ENCODE measurements around the gene FBXL20.

The FBXL20 gene

GRCh38 chr17:39402890-39403605 is 1.6 kb upstream of the FBXL20 start:
- TF ChIP-seq EZH2phosphoT487 (IDR thresholded peaks at IDR 0.05; ENCODE audit: borderline replicate concordance): no peak
- TF ChIP-seq CTCF (conservative IDR thresholded peaks at IDR 0.05; ENCODE audit: low read length): no peak
- H3K4me3 ChIP-seq (ENCODE audit: low read length, poor library complexity, severe bottlenecking): peak overlapping the region; percentile 90
- no peak overlapping the region for H2AFZ ChIP-seq (ENCODE audit: low read length)
- H3K4me2 ChIP-seq (ENCODE audit: low read depth, low read length, poor library complexity, severe bottlenecking): peak overlapping the region; percentile 90
- H3K36me3 ChIP-seq (ENCODE audit: insufficient read depth, low read length): peaks cover 22% of the 10 kb centered on the region; the same call in 1 of the 2 replicates
- no peak overlapping the region for H3K9ac ChIP-seq (ENCODE audit: low read depth, low read length, poor library complexity, severe bottlenecking)
- peaks cover 13% of the 10 kb centered on the region for H4K20me1 ChIP-seq (ENCODE audit: insufficient read depth, low read length, poor library complexity, severe bottlenecking)
- no peaks in the 10 kb centered on the region for H3F3A ChIP-seq (ENCODE audit: low read depth)
- no peaks in the 10 kb centered on the region for H3K9me3 ChIP-seq (ENCODE audit: insufficient read depth, low read depth, low read length)
- peaks cover 24% of the 10 kb centered on the region for H3K4me1 ChIP-seq (ENCODE audit: insufficient read depth, low read length, poor library complexity, severe bottlenecking)
- no peaks in the 10 kb centered on the region for H3K9me2 ChIP-seq (replicated peaks; ENCODE audit: low read depth, low read length)
- peaks cover 21% of the 10 kb centered on the region for H3K79me2 ChIP-seq (ENCODE audit: insufficient read depth, low read length)
- H3K27me3 ChIP-seq (ENCODE audit: insufficient read depth, low read length, poor library complexity, severe bottlenecking): no peaks in the 10 kb centered on the region

DNA sequence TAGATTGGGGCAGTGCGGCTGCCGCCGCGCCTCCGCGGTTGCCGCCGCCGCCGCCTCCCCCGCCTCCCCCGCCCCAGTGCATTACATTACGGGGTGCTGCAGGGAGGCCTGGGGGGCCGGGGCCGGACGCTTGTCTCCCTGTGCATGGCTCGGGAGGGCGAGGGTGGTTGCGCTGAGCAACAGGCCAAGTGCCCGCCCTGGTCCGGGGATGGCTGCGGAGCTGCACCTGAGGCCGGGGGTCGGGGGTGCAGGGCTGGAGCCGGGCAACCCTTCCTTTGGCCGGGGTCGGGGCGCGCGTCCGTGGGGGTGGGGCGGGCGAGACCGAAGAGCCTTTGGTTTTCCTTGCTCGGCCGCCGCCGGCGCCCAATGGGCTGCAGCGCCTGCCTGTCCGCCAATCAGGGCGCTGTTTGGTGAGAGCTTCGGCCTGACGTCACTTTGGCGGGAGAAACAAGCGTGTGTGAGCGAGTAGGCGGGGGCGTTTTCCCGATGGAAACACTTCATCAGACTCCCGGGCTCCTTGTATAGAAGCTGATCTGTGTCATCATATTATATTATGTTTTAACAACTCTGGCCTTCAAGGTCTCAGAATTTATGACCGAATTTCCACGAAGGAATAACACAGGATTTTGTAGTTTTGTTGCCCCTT is 941 bp upstream of the FBXL20 start:
- H3K27me3 ChIP-seq (ENCODE audit: insufficient read depth, low read length, poor library complexity, severe bottlenecking): no peaks in the 10 kb centered on the region
- peaks cover 22% of the 10 kb centered on the region for H3K79me2 ChIP-seq (ENCODE audit: insufficient read depth, low read length)
- H3K36me3 ChIP-seq (ENCODE audit: insufficient read depth, low read length): peaks cover 15% of the 10 kb centered on the region; the same call in 1 of the 2 replicates
- peak overlapping the region; percentile 90 for H3K4me3 ChIP-seq (ENCODE audit: low read length, poor library complexity, severe bottlenecking)
- H3K9me3 ChIP-seq (ENCODE audit: insufficient read depth, low read depth, low read length): no peaks in the 10 kb centered on the region
- peak overlapping the region; percentile 90 for H3K4me2 ChIP-seq (ENCODE audit: low read depth, low read length, poor library complexity, severe bottlenecking)
- H3K4me1 ChIP-seq (ENCODE audit: insufficient read depth, low read length, poor library complexity, severe bottlenecking): peaks cover 24% of the 10 kb centered on the region
- peak overlapping the region; percentile 100 for H2AFZ ChIP-seq (ENCODE audit: low read length)
- H3F3A ChIP-seq (ENCODE audit: low read depth): no peaks in the 10 kb centered on the region
- H3K9ac ChIP-seq (ENCODE audit: low read depth, low read length, poor library complexity, severe bottlenecking): peak overlapping the region; percentile 71
- peaks cover 17% of the 10 kb centered on the region for H4K20me1 ChIP-seq (ENCODE audit: insufficient read depth, low read length, poor library complexity, severe bottlenecking)
- H3K9me2 ChIP-seq (replicated peaks; ENCODE audit: low read depth, low read length): no peaks in the 10 kb centered on the region
- TF ChIP-seq CTCF (conservative IDR thresholded peaks at IDR 0.05; ENCODE audit: low read length) (no peak), EZH2phosphoT487 (IDR thresholded peaks at IDR 0.05; ENCODE audit: borderline replicate concordance) (no peak)

- Histone ChIP-seq H3K9ac (ENCODE audit: low read depth, low read length, poor library complexity, severe bottlenecking) (peak overlapping the region; percentile 71), H3K79me2 (ENCODE audit: insufficient read depth, low read length) (peaks cover 26% of the 10 kb centered on the region), H3K27me3 (ENCODE audit: insufficient read depth, low read length, poor library complexity, severe bottlenecking) (no peaks in the 10 kb centered on the region), H3K9me2 (replicated peaks; ENCODE audit: low read depth, low read length) (no peaks in the 10 kb centered on the region), H3K9me3 (ENCODE audit: insufficient read depth, low read depth, low read length) (no peaks in the 10 kb centered on the region), H4K20me1 (ENCODE audit: insufficient read depth, low read length, poor library complexity, severe bottlenecking) (peaks cover 18% of the 10 kb centered on the region), H3K4me2 (ENCODE audit: low read depth, low read length, poor library complexity, severe bottlenecking) (peak overlapping the region; percentile 90), H2AFZ (ENCODE audit: low read length) (peak overlapping the region; percentile 96), H3F3A (ENCODE audit: low read depth) (no peaks in the 10 kb centered on the region), H3K4me3 (ENCODE audit: low read length, poor library complexity, severe bottlenecking) (peak overlapping the region; percentile 90), H3K4me1 (ENCODE audit: insufficient read depth, low read length, poor library complexity, severe bottlenecking) (peaks cover 24% of the 10 kb centered on the region), H3K36me3 (ENCODE audit: insufficient read depth, low read length) (peaks cover under 1% of the 10 kb centered on the region; the same call in 1 of the 2 replicates)
- TF ChIP-seq CTCF (conservative IDR thresholded peaks at IDR 0.05; ENCODE audit: low read length) (no peak), EZH2phosphoT487 (IDR thresholded peaks at IDR 0.05; ENCODE audit: borderline replicate concordance) (no peak)
Observed at GRCh38 chr17:39400547-39401411, 647 bp downstream of the FBXL20 start.

Data from Loucy (cell line).